GM12874 (cell line): ENCODE measurements around the gene MRPL36.

ENCODE experiments used
- CTCF ChIP-seq: IDR thresholded peaks from 2 replicates; pipeline ENCODE4 v1.5.1; 2011; ENCODE audit warnings: low read depth, mild to moderate bottlenecking, control low read depth, low read length, moderate library complexity; ENCODE audit not compliant: insufficient read depth

The MRPL36 gene

GRCh38 chr5:1799602-1800471 lies at the start of gene MRPL36:
MRPL36 (minus strand) TSS chr5:1799837; CDS start chr5:1798935, 902 bp downstream.
- no peak for TF ChIP-seq CTCF

GRCh38 chr5:1847611-1848010 lies 48.0 kb upstream of the MRPL36 start:
- no peak for TF ChIP-seq CTCF

GRCh38 chr5:1847056-1847455 lies 47.4 kb upstream of the MRPL36 start:
- no peak for TF ChIP-seq CTCF

GRCh38 chr5:1846583-1846982 lies 46.9 kb upstream of the MRPL36 start:
- no peak for TF ChIP-seq CTCF

GRCh38 chr5:1845696-1846095 lies 46.1 kb upstream of the MRPL36 start:
- TF ChIP-seq CTCF, result no peak

- no peak for TF ChIP-seq CTCF
These were observed 45.2 kb upstream of the MRPL36 start for GRCh38 chr5:1844708-1845436.

GRCh38 chr5:1842004-1842819 lies 42.6 kb upstream of the MRPL36 start:
- TF ChIP-seq CTCF, result no peak
